Testis (tissue), 2 donors: ENCODE results near the gene KIF11.

Experiments
- CTCF ChIP-seq, 3 experiments: fragments of 450-650 bp in 2 of 3; fragments of 200-600 bp in 1 of 3; sonication (generic) in 1 of 3; IDR thresholded peaks; one replicate each; pipeline ENCODE4 v1.5.1; 2016 to 2019; ENCODE audit warnings: antibody characterized with exemption in 3 of 3, mild to moderate bottlenecking in 2 of 3, moderate library complexity in 1 of 3
- POLR2A ChIP-seq: fragments of 450-650 bp; IDR thresholded peaks from one replicate; pipeline ENCODE4 v1.6.1; 2017; ENCODE audit warnings: antibody characterized with exemption, mild to moderate bottlenecking, moderate library complexity

- TF ChIP-seq CTCF (IDR thresholded peaks at IDR 0.05): peak in 1 of 3 experiments; percentile 10
- no peak for TF ChIP-seq POLR2A
These were observed 20.4 kb upstream of the KIF11 start for GRCh38 chr10:92572362-92573090.
